ENCODE measurements around the gene CES2. TPM values are rescaled to one million over a fixed set of nuclear protein-coding genes. Genes with fewer than 3 reads are reported as not detected.

CES2 gene
- total and polyA plus RNA-seq, 10 of the 15 experiments (the other 5 are each of a cell fraction or from before 2014, with no cell fraction given) = 1.6 to 33.7 (median 21.0) TPM

DNA sequence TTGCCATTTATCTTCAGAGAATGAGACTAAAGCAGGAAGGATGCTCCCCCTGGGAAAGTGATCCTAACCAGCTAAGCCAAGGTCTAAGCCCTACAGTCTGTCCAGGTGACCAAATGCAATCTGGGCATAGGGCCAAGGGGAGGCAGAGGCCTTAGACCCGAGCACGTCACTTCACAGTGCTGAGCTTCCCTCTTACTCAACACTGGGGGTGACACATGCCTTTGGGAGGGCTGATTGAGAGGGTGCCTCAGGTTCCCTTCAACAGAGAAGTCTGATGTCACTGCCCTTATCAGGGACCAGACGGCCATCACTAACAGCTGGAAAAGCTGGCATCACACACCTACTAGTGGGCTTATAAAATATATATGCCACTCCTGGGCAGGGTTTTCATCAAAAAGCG, 5.1 kb upstream of the CES2 start:
- ATAC-seq = no peak
- no peak for DNase-seq (ENCODE audit: low read depth, low spot score)
- peaks cover 27% of the 10 kb centered on the region for H3K4me1 ChIP-seq (ENCODE audit: control insufficient read depth, insufficient read depth, low read length)
- H2AFZ ChIP-seq (ENCODE audit: control insufficient read depth, low read depth, low read length) = no peak overlapping the region
- H3K9me3 ChIP-seq (replicated peaks; ENCODE audit: control insufficient read depth, insufficient read depth, low read length) = no peaks in the 10 kb centered on the region
- no peak overlapping the region for H3K9ac ChIP-seq (ENCODE audit: control insufficient read depth, insufficient read depth, low read length)
- H3K27ac ChIP-seq (ENCODE audit: control insufficient read depth, insufficient read depth) = no peak overlapping the region
- WGBS (ENCODE audit: insufficient coverage, insufficient replicate concordance, low lambda C conversion rate, missing lambda C conversion rate) = 90% methylated on average over 4 of the region's 4 CpGs
- no peak overlapping the region for H3K4me3 ChIP-seq
- RAD21 ChIA-PET (ENCODE audit: unreplicated experiment) = no interaction called here
- H3K27me3 ChIP-seq (replicated peaks in 1 of 2; ENCODE audit: control insufficient read depth in 2 of 2, insufficient read depth in 2 of 2, low read length in 1 of 2) = no peaks in the 10 kb centered on the region
- H3K36me3 ChIP-seq (ENCODE audit: control insufficient read depth in 2 of 2, insufficient read depth in 2 of 2, low read length in 1 of 2) = no peaks in the 10 kb centered on the region
- intact Hi-C loops (cut with micrococcal nuclease; ENCODE audit: unreplicated experiment) (no loop called here), in situ Hi-C loops (cut with MboI) (loop anchor here (10.0 kb wide), 1 partner anchor 65 kb away; no protein-coding TSS in a partner anchor)
- BruUV-seq (replicated peaks) = no TSS peak
- TF ChIP-seq CBX3 (IDR thresholded peaks at IDR 0.05; ENCODE audit: borderline replicate concordance, low read depth) = no peak
- no peaks in the 10 kb centered on the region for H4K20me1 ChIP-seq (ENCODE audit: control insufficient read depth, insufficient read depth)
- H3K79me2 ChIP-seq (ENCODE audit: control insufficient read depth, insufficient read depth, low read length) = peaks cover 24% of the 10 kb centered on the region
- SMC1A ChIA-PET (ENCODE audit: uncharacterized antibody, unreplicated experiment) = interaction anchor here (1.1 kb wide), 1 partner anchor 35 kb away, joined by 3 read pairs; no protein-coding TSS in a partner anchor
- no peak for FAIRE-seq
- POLR2A ChIA-PET = no interaction called here
- CTCF ChIA-PET = interaction anchor here (1.7 to 2.3 kb wide), 2 partner anchors 24 to 35 kb away, joined by 4 to 10 read pairs; no protein-coding TSS in a partner anchor
- H3K4me2 ChIP-seq (ENCODE audit: control insufficient read depth, insufficient read depth) = no peak overlapping the region

DNA sequence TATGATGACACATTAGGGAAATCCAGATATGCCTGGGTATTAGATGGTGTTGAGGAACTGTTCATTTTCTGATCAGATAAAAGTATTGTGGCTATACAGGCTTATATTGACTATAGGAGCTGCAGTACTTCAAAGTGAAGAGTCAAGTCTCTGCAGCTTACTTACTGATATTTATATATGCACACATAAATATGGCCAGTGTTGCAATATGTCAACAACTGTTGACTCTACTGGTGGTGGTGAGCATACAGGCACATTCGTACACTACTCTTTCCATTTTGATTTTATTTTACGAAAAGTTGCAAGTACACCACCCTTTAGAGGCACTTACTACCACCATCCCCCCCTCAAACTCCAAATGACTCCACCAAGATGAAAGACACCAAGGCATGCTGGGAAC, 3.7 kb upstream of the CES2 start:
- in situ Hi-C loops (cut with MboI) = loop anchor here (10.0 kb wide), 1 partner anchor 63 kb away; no protein-coding TSS in a partner anchor

More for the DNA sequence above, 3.7 kb upstream of the CES2 start:
- ChIA-PET RAD21 (ENCODE audit: unreplicated experiment) (no interaction called here), SMC1A (ENCODE audit: uncharacterized antibody, unreplicated experiment) (no interaction called here), CTCF (interaction anchor here (0.8 to 2.3 kb wide), 3 partner anchors 12 to 37 kb away, joined by 4 to 10 read pairs (median 4); no protein-coding TSS in a partner anchor), POLR2A (interaction anchor here (0.6 kb wide), 1 partner anchor 1190 kb away, joined by 3 read pairs; no protein-coding TSS in a partner anchor)
- ATAC-seq (no peak), FAIRE-seq (no peak), DNase-seq (ENCODE audit: low read depth, low spot score) (no peak)
- Histone ChIP-seq H4K20me1 (ENCODE audit: control insufficient read depth, insufficient read depth) (no peaks in the 10 kb centered on the region), H3K4me3 (no peak overlapping the region), H3K9me3 (replicated peaks; ENCODE audit: control insufficient read depth, insufficient read depth, low read length) (no peaks in the 10 kb centered on the region), H2AFZ (ENCODE audit: control insufficient read depth, low read depth, low read length) (no peak overlapping the region), H3K79me2 (ENCODE audit: control insufficient read depth, insufficient read depth, low read length) (peaks cover 33% of the 10 kb centered on the region), H3K27me3 (replicated peaks in 1 of 2; ENCODE audit: control insufficient read depth in 2 of 2, insufficient read depth in 2 of 2, low read length in 1 of 2) (no peaks in the 10 kb centered on the region), H3K9ac (ENCODE audit: control insufficient read depth, insufficient read depth, low read length) (no peak overlapping the region), H3K4me2 (ENCODE audit: control insufficient read depth, insufficient read depth) (no peak overlapping the region), H3K27ac (ENCODE audit: control insufficient read depth, insufficient read depth) (no peak overlapping the region), H3K4me1 (ENCODE audit: control insufficient read depth, insufficient read depth, low read length) (peaks cover 25% of the 10 kb centered on the region), H3K36me3 (ENCODE audit: control insufficient read depth in 2 of 2, insufficient read depth in 2 of 2, low read length in 1 of 2) (no peaks in the 10 kb centered on the region)
- no peak for TF ChIP-seq FOS (IDR thresholded peaks at IDR 0.05; ENCODE audit: borderline replicate concordance, extremely low read depth, insufficient read length)
- TF ChIP-seq RBBP5 (conservative IDR thresholded peaks at IDR 0.05) = no peak
- intact Hi-C loops (cut with micrococcal nuclease; ENCODE audit: unreplicated experiment) = no loop called here
- no TSS peak for BruUV-seq (replicated peaks)
- 88% methylated on average over 2 of the region's 2 CpGs for WGBS (ENCODE audit: insufficient coverage, insufficient replicate concordance, low lambda C conversion rate, missing lambda C conversion rate)
